ENCODE data around the gene APOL1. TPM values are rescaled to one million over a fixed set of nuclear protein-coding genes. Genes with fewer than 3 reads are reported as not detected.

APOL1 gene
- total RNA-seq, 1 donor from 2014 or later = 26.5 TPM

DNA sequence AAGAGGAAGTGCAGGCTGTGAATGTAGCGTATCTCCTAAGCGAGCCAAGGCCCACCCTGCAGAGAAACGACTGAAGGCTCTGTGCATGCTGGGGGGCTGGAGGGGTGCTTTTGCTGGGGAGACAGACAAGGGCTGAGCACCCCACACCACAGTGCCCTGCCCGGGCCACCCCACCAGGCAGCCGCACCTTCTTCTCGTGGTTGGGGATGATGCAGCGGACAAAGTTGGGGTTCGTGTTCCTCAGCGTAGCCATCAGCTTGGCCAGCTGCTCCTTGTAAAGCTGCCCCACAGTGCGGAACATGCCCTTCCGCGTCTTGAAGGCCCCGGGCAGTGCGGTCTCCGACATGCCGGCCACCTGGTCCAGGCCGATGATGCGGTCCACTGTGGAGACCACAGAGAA, 53.3 kb downstream of the APOL1 start:
- DNase-seq (ENCODE audit: low read depth, low spot score) = no peak

DNA sequence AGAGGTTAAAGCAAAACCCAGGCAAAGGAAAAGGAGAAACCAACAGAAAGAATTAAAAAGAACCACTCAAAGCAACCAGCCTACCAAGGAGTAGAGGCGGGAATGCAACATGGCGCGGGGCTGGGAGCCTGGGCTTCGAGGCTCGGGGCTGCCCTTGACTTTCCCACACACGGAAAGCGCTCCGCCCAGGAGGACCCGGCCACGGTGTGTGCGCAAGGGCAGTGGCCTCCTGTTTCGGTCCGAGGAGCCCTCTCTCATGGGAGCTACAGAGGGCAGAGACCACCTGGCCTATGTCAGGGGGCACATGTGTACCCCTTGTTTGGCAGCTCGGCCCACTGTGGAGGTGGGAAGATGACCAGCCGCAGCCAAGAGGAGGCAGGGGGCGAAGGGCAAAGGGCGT, 55.9 kb downstream of the APOL1 start:
- no peak for DNase-seq (ENCODE audit: low read depth, low spot score)

DNA sequence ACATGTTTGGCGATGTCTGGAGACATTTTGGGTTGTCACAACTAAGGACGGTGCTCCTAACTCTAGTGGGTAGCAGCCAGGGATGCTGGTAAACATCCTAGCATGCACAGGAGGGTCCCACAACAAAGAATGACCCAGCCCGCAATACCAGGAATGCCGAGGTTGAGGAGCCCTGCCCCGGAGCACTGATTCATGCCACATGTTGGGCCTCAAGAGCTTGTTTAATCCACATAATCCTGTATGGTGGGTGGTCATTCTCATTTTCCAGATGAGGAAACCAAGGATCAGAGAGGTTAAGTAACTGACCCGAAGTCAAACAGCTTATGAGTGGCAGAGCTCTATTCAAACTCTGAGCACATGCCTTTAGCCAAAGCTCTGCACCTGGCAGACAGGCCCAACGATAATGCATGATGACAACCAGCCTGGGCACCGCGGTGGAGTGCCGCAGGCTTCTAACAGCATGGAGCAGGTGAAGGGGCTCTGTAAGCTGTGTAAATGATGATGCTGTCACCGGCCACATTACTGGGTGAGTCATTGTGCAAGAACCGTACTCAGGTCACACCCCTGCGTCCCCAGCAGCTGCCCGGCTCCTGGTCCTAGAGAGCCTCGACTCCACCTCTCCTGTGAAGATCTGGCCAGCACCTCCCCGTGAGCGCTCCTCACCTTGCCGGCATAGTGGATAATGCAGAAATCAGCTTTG, 58.6 kb downstream of the APOL1 start:
- no peak for DNase-seq (ENCODE audit: low read depth, low spot score)

DNA sequence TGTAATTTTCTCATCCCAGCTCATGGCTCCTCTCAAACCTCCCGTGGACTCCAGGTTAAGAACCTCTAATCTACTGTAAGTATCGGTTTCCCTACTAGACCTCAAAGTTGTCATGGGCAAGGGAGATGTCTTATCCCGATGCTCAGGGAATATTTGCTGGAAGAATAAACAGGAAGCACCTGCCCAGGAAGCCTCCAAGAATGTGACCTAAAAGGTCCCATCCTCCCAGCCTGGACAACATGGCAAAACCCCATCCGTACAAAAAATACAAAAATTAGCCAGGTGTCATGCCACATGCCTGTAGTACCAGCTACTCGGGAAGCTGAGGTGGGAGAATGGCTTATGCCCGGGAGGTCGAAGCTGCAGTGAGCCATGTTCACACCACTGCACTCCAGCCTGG, 62.4 kb downstream of the APOL1 start:
- peak; percentile 75 for DNase-seq (ENCODE audit: low read depth, low spot score)

GRCh38 chr22:36316419-36316818, 63.5 kb downstream of the APOL1 start:
- DNase-seq (ENCODE audit: low read depth, low spot score) = no peak

Other genes with a start within 250 kb of the APOL1 start
- gene RBFOX2, start 224.3 kb upstream of the APOL1 start, total RNA-seq = 151 TPM in 2 replicates
- gene APOL3, start 92.4 kb upstream of the APOL1 start, total RNA-seq = 52.0 and 59.1 TPM in 2 replicates
- 0.04 and 0.53 TPM in 2 replicates for gene APOL4, start 51.3 kb upstream of the APOL1 start, total RNA-seq
- gene APOL2, start 13.6 kb upstream of the APOL1 start, total RNA-seq = 60.9 and 89.8 TPM in 2 replicates
- gene MYH9, start 134.8 kb downstream of the APOL1 start, total RNA-seq = 1,280 and 1,511 TPM in 2 replicates
- gene TXN2, start 228.5 kb downstream of the APOL1 start, total RNA-seq = 28.6 and 32.8 TPM in 2 replicates